ENCODE results near the gene CTRB1.
A peak's percentile ranks its signal among the peaks of the same experiment; 100 is the strongest.
"Not testable (repeated sequence)": the region's sequence is repeated elsewhere in the genome, so short reads cannot be mapped to it uniquely, and the experiment has no call there.

CTRB1 gene

DNA sequence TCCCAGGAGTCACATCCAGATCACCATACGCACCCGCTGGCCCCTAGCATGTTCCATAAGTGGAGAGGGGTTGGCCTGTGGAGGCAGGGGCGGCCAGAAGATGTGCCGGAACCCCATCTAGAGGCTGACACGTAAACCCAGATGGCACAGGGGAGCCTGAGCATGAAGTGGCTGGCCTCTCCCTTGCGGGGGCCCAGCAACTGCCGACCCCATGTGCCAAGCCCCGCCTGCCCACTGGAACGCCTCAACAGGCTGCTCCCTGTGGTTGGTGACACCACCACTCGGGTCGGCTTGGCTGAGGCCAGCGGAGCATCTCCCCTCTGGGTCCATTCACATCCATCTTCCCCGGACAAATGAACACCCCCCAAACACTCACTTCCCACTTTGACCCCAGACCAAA lies 23.2 kb downstream of the CTRB1 start:
- peak overlapping the region; percentile 80 for H3K27ac Mint-ChIP-seq
- H3K27me3 Mint-ChIP-seq (ENCODE audit: low read depth, poor library complexity), result no peaks in the 10 kb centered on the region
- H3K9me3 Mint-ChIP-seq, result no peaks in the 10 kb centered on the region
- H3K4me1 Mint-ChIP-seq, result peaks cover 65% of the 10 kb centered on the region
- peaks cover 28% of the 10 kb centered on the region for H3K36me3 Mint-ChIP-seq (ENCODE audit: low read depth)
- no peak for DNase-seq
- TF ChIP-seq, protein P1, sequence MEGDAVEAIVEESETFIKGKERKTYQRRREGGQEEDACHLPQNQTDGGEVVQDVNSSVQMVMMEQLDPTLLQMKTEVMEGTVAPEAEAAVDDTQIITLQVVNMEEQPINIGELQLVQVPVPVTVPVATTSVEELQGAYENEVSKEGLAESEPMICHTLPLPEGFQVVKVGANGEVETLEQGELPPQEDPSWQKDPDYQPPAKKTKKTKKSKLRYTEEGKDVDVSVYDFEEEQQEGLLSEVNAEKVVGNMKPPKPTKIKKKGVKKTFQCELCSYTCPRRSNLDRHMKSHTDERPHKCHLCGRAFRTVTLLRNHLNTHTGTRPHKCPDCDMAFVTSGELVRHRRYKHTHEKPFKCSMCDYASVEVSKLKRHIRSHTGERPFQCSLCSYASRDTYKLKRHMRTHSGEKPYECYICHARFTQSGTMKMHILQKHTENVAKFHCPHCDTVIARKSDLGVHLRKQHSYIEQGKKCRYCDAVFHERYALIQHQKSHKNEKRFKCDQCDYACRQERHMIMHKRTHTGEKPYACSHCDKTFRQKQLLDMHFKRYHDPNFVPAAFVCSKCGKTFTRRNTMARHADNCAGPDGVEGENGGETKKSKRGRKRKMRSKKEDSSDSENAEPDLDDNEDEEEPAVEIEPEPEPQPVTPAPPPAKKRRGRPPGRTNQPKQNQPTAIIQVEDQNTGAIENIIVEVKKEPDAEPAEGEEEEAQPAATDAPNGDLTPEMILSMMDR (IDR thresholded peaks at IDR 0.05), result no peak
- no peak overlapping the region for H3K4me3 Mint-ChIP-seq

DNA sequence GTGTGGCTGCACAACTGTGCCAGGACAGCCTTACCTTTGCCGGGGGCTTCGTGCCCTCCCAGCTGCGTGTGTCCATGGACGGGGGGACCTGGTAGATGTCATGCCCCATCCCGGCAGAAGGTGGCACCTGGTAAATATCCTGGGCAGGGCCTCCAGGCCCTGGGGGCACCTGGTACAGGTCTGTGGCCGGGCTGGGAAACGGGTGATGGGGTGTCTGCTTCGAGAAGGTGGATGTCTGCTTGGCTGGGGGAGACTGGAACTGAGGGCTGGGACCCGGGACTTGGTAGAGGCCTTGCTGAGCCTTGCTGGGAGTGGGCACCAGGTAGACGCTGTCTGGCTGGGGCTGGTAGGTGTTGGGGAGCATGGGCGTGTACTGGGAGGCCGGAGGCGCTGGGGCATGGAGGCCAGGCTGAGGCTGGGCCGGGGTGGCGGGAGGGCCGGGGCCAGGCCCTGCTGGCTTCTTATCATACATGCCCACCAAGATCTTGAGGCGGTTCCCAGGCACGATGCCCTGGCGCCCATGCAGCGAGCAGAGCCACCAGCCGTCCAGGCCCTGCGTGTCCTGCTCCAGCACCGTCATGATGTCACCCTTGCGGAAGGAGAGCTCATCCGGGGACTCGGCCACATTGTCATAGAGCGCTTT lies 23.8 kb downstream of the CTRB1 start:
- Mint-ChIP-seq H3K4me1 (peaks cover 70% of the 10 kb centered on the region), H3K36me3 (ENCODE audit: low read depth) (peaks cover 28% of the 10 kb centered on the region), H3K27ac (peak overlapping the region; percentile 36)
- not testable (repeated sequence) for H3K27me3 Mint-ChIP-seq (ENCODE audit: low read depth, poor library complexity); DNase-seq; H3K9me3 Mint-ChIP-seq; H3K4me3 Mint-ChIP-seq

DNA sequence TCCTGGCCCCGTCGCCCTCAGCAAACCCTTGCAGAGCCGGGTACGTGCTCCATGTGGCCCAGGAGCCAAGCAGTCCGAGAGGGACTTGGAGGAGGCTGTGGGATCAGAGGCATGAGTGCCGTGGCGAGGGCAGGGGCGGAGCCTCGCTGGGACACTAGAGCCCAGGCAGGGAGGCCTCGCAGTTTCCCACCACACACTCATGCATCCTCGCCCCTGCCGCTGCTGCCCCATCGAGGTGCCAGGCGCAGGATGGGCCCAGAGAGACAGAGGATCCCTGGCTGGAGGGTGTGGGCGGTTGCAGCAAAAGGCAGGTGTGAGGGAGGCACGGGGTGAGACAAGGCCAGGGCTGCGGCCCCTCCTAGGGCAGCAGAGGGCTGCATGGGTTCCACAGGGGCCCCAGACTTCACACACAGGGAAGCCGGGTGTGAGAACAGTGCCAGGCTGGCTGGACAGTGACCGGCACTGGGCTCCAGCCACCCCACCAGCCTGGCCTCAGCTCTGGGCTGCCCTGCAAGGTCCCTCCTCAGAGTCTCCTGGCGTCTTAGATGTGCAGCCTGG lies 25.0 kb downstream of the CTRB1 start:
- TF ChIP-seq, protein P1 (IDR thresholded peaks at IDR 0.05), result no peak
- Mint-ChIP-seq H3K36me3 (ENCODE audit: low read depth) (peaks cover 28% of the 10 kb centered on the region), H3K4me1 (peaks cover 81% of the 10 kb centered on the region), H3K9me3 (no peaks in the 10 kb centered on the region), H3K4me3 (peak overlapping the region; percentile 28), H3K27me3 (ENCODE audit: low read depth, poor library complexity) (no peaks in the 10 kb centered on the region), H3K27ac (peak overlapping the region; percentile 96)
- no peak for DNase-seq

DNA sequence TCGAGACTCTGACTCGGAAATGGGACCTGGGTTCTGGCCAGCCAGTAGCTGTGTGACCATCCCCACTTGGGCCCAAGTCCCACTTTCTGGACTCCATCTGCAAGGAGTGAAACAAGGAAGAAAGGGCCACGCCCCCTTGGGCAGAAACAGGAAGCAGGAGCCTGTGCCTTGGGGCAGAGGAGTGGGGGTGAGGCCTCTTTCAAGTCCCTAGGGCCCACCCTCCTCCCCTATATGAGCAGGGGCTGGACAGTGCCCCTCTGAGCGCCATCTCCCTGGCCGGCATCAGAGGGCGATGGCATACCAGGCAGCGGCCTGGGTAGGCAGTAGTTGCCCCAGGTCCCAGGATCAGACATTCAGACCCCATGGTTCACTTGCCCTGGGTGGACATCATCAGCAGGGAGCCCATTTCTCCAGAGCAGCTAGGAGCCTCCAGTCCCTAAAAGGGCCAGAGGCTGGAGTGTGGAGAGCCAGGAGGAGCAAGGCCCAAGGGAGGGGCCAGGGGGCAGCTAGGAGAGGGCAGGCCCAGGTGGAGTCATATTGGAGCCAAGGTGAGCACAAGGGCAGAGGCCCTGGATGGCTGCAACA lies 25.5 kb downstream of the CTRB1 start:
- H3K4me1 Mint-ChIP-seq, result peaks cover 81% of the 10 kb centered on the region
- TF ChIP-seq, protein P1 (IDR thresholded peaks at IDR 0.05), result no peak
- H3K4me3 Mint-ChIP-seq, result peak overlapping the region; percentile 64
- no peaks in the 10 kb centered on the region for H3K27me3 Mint-ChIP-seq (ENCODE audit: low read depth, poor library complexity)
- H3K27ac Mint-ChIP-seq, result peak overlapping the region; percentile 97
- H3K36me3 Mint-ChIP-seq (ENCODE audit: low read depth), result peaks cover 28% of the 10 kb centered on the region
- DNase-seq, result no peak
- H3K9me3 Mint-ChIP-seq, result no peaks in the 10 kb centered on the region

DNA sequence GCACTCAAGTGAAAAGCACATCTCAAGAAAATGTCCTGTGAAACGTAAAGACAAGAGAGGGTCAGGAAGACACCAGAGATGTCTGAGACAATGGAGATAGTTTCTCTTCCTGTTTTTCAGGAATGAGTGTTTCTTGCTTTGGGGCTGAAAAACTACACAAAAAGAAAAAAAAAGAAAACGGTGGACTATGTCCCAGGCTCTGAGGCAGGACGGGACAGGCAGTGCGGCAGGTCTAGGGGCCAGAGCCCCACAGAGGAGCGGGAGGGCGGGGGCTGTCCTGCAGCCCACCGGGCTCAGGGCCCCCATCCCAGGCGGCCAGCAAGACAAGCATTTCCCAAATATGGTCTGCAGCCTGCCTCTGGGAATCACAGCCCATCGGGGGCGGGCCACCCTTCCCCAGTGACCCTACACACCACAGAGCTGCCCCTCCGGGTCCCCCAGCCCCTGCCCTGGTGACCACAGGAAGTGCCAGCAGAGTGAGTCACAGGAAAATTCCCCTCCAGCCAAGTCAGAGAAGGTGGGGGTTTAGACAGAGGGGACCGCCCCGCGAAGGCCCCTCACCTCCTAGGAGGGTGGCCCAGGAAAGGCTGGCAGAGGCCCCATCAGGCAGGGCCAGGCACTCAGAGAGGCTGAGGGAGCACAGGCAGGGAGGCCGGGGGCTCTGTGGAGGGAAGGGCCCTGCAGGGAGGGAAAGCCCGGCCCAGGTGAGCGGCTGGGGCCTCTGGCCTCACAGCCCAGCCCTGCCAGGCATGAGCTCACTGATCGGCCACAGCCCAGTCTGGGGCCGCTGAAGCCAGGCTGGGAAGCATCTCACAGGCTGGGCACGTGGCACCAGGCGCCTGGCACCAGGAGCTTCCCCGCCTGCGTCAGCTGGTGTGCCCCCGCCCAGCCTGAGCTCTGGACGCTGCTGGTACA lies 26.3 kb downstream of the CTRB1 start:
- Mint-ChIP-seq H3K27ac (peak overlapping the region; percentile 97), H3K27me3 (ENCODE audit: low read depth, poor library complexity) (no peaks in the 10 kb centered on the region), H3K4me3 (peak overlapping the region; percentile 64), H3K4me1 (peaks cover 84% of the 10 kb centered on the region), H3K36me3 (ENCODE audit: low read depth) (peaks cover 27% of the 10 kb centered on the region), H3K9me3 (no peaks in the 10 kb centered on the region)
- DNase-seq, result peak; percentile 63
- TF ChIP-seq, protein P1 (IDR thresholded peaks at IDR 0.05), result no peak
